HG02840 (cell line): Measurements from ENCODE around the gene ANKRD66.

Experiments used
- ATAC-seq: cut with Tn5 transposase; IDR thresholded peaks from one replicate; pipeline ENCODE4 v1.9.1; 2021; ENCODE audit warnings: mild to moderate bottlenecking, moderate library complexity, moderate number of reproducible peaks; ENCODE audit not compliant: unreplicated experiment, low FRiP score

Gene ANKRD66

GRCh38 chr6:46787871-46788540, 41.3 kb downstream of the ANKRD66 start:
- no peak for ATAC-seq

GRCh38 chr6:46788791-46789190, 42.1 kb downstream of the ANKRD66 start:
- ATAC-seq, result no peak

GRCh38 chr6:46789434-46790354, 43.0 kb downstream of the ANKRD66 start:
- no peak for ATAC-seq

- no peak for ATAC-seq
Measured at GRCh38 chr6:46790355-46790874, 43.7 kb downstream of the ANKRD66 start.

GRCh38 chr6:46792635-46793034, 45.9 kb downstream of the ANKRD66 start:
- ATAC-seq, result no peak

- no peak for ATAC-seq
Measured at GRCh38 chr6:46793138-46793537, 46.4 kb downstream of the ANKRD66 start, which contains the start of gene MEP1A. MEP1A (plus strand) TSS chr6:46793389; CDS start chr6:46793399, 10 bp downstream.

GRCh38 chr6:46794068-46794467, 47.3 kb downstream of the ANKRD66 start:
- ATAC-seq, result no peak

GRCh38 chr6:46795816-46796215, 49.1 kb downstream of the ANKRD66 start:
- ATAC-seq, result no peak

- no peak for ATAC-seq
Measured at GRCh38 chr6:46796848-46797580, 50.3 kb downstream of the ANKRD66 start.

GRCh38 chr6:46799657-46800056, 52.9 kb downstream of the ANKRD66 start:
- no peak for ATAC-seq

GRCh38 chr6:46808806-46809205, 62.1 kb downstream of the ANKRD66 start:
- ATAC-seq, result no peak
